Mesenchymal stem cell (in vitro differentiated cells and primary cell): ENCODE results near the gene CEP112.

ENCODE experiments used
- DNase-seq: peaks from one replicate; pipeline ENCODE4 v3.0.0-alpha.2; 2013
- H2AFZ ChIP-seq: one replicate; pipeline ENCODE4 v1.6.1; 2013; ENCODE audit warnings: low read depth, mild to moderate bottlenecking, control low read depth, inconsistent platforms, low read length, moderate library complexity
- H2AK5ac ChIP-seq: 2 replicates; pipeline ENCODE4 v1.6.1; 2013; ENCODE audit warnings: low read length, moderate library complexity, mild to moderate bottlenecking, inconsistent platforms; ENCODE audit not compliant: severe bottlenecking
- H2BK120ac ChIP-seq: one replicate; pipeline ENCODE4 v1.6.1; 2013; ENCODE audit warnings: low read depth, mild to moderate bottlenecking, inconsistent platforms, low read length, moderate library complexity
- H2BK12ac ChIP-seq, 2 experiments: one replicate each; pipeline ENCODE4 v1.6.1; 2013; ENCODE audit warnings: inconsistent platforms in 2 of 2, low read length in 2 of 2, mild to moderate bottlenecking in 2 of 2, moderate library complexity in 2 of 2, control low read depth in 1 of 2
- H2BK15ac ChIP-seq: one replicate; pipeline ENCODE4 v1.6.1; 2013; ENCODE audit warnings: mild to moderate bottlenecking, low read depth, inconsistent platforms; ENCODE audit not compliant: poor library complexity, severe bottlenecking
- H2BK5ac ChIP-seq: 2 replicates; pipeline ENCODE4 v1.6.1; 2013; ENCODE audit warnings: low read depth, mild to moderate bottlenecking, low read length, control low read depth, inconsistent platforms; ENCODE audit not compliant: poor library complexity, severe bottlenecking
- H3K14ac ChIP-seq, 2 experiments: one replicate each; pipeline ENCODE4 v1.6.1; 2013; ENCODE audit warnings: inconsistent platforms in 2 of 2, low read length in 2 of 2, control low read depth in 1 of 2, mild to moderate bottlenecking in 1 of 2, moderate library complexity in 1 of 2
- H3K18ac ChIP-seq, 2 experiments: one replicate each; pipeline ENCODE4 v1.6.1; 2013; ENCODE audit warnings: inconsistent platforms in 2 of 2, low read length in 2 of 2, control low read depth in 1 of 2, low read depth in 1 of 2, mild to moderate bottlenecking in 1 of 2
- H3K23ac ChIP-seq, 2 experiments: one replicate each; pipeline ENCODE4 v1.6.1; 2013; ENCODE audit warnings: inconsistent platforms in 2 of 2, low read length in 2 of 2, mild to moderate bottlenecking in 2 of 2, moderate library complexity in 2 of 2, control low read depth in 1 of 2
- H3K27ac ChIP-seq: 2 replicates; pipeline ENCODE4 v1.5.1; 2013; ENCODE audit warnings: mild to moderate bottlenecking, moderate library complexity, low read length, control low read depth, inconsistent platforms; ENCODE audit not compliant: poor library complexity, severe bottlenecking
- H3K27me3 ChIP-seq, 2 experiments: 2 replicates each; pipeline versions ENCODE4 v1.6.1 to v1.7.0; 2013; ENCODE audit warnings: low read length in 2 of 2, mild to moderate bottlenecking in 2 of 2, moderate library complexity in 2 of 2, control low read depth in 1 of 2, inconsistent platforms in 1 of 2; ENCODE audit not compliant: control insufficient read depth in 1 of 2, insufficient read depth in 1 of 2
- H3K36me3 ChIP-seq, 2 experiments: 2 replicates each; pipeline versions ENCODE4 v1.6.1 to v1.7.0; 2013; ENCODE audit warnings: low read length in 2 of 2, control low read depth in 1 of 2, inconsistent platforms in 1 of 2, low read depth in 1 of 2, mild to moderate bottlenecking in 1 of 2; ENCODE audit not compliant: insufficient read depth in 2 of 2, control insufficient read depth in 1 of 2
- H3K4ac ChIP-seq, 2 experiments: one replicate each; pipeline ENCODE4 v1.6.1; 2013; ENCODE audit warnings: inconsistent platforms in 2 of 2, low read length in 2 of 2, mild to moderate bottlenecking in 2 of 2, moderate library complexity in 2 of 2, control low read depth in 1 of 2, low read depth in 1 of 2
- H3K4me1 ChIP-seq: 2 replicates; pipeline ENCODE4 v1.6.1; 2013; ENCODE audit warnings: low read depth, low read length, control low read depth; ENCODE audit not compliant: control insufficient read depth, insufficient read depth
- H3K4me2 ChIP-seq: 2 replicates; pipeline ENCODE4 v1.6.1; 2013; ENCODE audit warnings: low read length, mild to moderate bottlenecking, inconsistent platforms; ENCODE audit not compliant: poor library complexity, severe bottlenecking
- H3K4me3 ChIP-seq, 2 experiments: 2 replicates each; pipeline versions ENCODE4 v1.5.1 to v1.7.0; 2013; ENCODE audit warnings: low read length in 2 of 2, mild to moderate bottlenecking in 2 of 2, control low read depth in 1 of 2, low read depth in 1 of 2; ENCODE audit not compliant: insufficient read depth in 1 of 2
- H3K79me1 ChIP-seq: replicated peaks from 2 replicates; pipeline ENCODE4 v1.6.1; 2013; ENCODE audit warnings: mild to moderate bottlenecking, control low read depth, low read length, inconsistent platforms; ENCODE audit not compliant: poor library complexity, severe bottlenecking
- H3K9ac ChIP-seq: 2 replicates; pipeline ENCODE4 v1.7.0; 2013; ENCODE audit warnings: mild to moderate bottlenecking, low read length, moderate library complexity
- H3K9me3 ChIP-seq: 2 replicates; pipeline ENCODE4 v1.7.0; 2013; ENCODE audit warnings: mild to moderate bottlenecking, low read length; ENCODE audit not compliant: control insufficient read depth
- H4K8ac ChIP-seq: one replicate; pipeline ENCODE4 v1.6.1; 2013; ENCODE audit warnings: inconsistent platforms, mild to moderate bottlenecking, low read length, moderate library complexity
- H4K91ac ChIP-seq: one replicate; pipeline ENCODE4 v1.6.1; 2013; ENCODE audit warnings: mild to moderate bottlenecking, low read length, inconsistent platforms
- WGBS: methylation state at CpG from one replicate; pipeline ENCODE4 v1.1.7; 2013; ENCODE audit warnings: mixed read lengths; 5-methylcytosine and 5-hydroxymethylcytosine counted together

Gene CEP112

DNA sequence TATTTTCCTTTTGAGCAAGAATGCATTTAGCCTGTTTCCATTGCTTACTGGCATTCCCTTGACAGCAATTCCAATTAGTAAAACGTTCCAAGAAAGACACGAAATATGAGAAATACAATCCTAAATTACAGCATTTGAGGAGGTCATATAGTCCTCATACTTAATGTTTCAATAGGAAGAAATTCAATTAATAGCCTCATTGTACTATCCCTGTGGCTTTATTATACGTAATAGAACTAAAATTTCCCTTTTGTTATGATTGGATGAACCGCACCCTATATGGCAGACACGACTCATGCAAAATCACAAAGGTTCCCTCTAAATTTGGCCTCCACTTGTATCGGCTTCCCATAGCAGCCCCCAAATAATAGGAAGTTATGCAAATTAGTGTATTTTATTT, 291.7 kb downstream of the CEP112 start:
- Histone ChIP-seq H3K27ac (no peak overlapping the region), H3K4me1 (no peaks in the 10 kb centered on the region), H3K4ac (no peak overlapping the region), H3K9ac (no peak overlapping the region), H3K4me2 (no peak overlapping the region), H4K8ac (no peak overlapping the region), H2BK15ac (no peak overlapping the region), H2AFZ (no peak overlapping the region), H3K79me1 (no peaks in the 10 kb centered on the region), H3K4me3 (no peak overlapping the region), H2BK12ac (no peak overlapping the region), H4K91ac (no peak overlapping the region), H3K23ac (no peak overlapping the region), H2AK5ac (no peak overlapping the region), H3K36me3 (no peaks in the 10 kb centered on the region), H3K18ac (no peak overlapping the region), H3K9me3 (no peaks in the 10 kb centered on the region), H2BK5ac (no peak overlapping the region), H2BK120ac (no peak overlapping the region), H3K27me3 (no peaks in the 10 kb centered on the region), H3K14ac (no peak overlapping the region)
- no peak for DNase-seq
- 100% methylated on average over 1 of the region's 6 CpGs for WGBS

DNA sequence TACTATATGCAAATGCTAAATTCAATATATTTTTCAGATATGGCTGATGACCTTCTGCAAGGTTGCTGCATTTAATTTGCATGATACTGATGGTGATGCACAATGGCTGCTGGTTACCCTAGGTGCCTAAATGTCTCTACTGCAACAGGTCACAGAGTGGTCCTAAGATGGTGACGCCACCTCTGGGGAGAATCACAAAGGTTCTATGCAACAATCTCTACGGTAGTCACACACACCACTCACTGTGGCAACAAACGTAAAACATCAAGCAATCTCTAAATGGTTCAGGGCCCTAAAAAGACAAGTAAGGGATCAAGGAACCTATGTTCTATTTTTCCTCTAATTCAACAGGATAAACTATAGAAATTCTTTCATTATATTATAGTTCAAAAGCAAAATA, 293.3 kb downstream of the CEP112 start:
- Histone ChIP-seq H3K4ac (no peak overlapping the region), H3K79me1 (no peaks in the 10 kb centered on the region)

GRCh38 chr17:65896889-65897288, 295.0 kb downstream of the CEP112 start:
- Histone ChIP-seq H3K4me2 (no peak overlapping the region), H2BK15ac (no peak overlapping the region), H3K4ac (no peak overlapping the region), H3K4me3 (no peak overlapping the region), H2BK12ac (no peak overlapping the region), H3K36me3 (no peaks in the 10 kb centered on the region), H3K27me3 (no peaks in the 10 kb centered on the region), H2BK120ac (no peak overlapping the region), H3K14ac (peak overlapping the region in 1 of 2 experiments; percentile 15), H4K8ac (no peak overlapping the region), H3K9me3 (no peaks in the 10 kb centered on the region), H2AK5ac (no peak overlapping the region), H3K9ac (no peak overlapping the region), H4K91ac (no peak overlapping the region), H3K79me1 (no peaks in the 10 kb centered on the region), H3K4me1 (no peaks in the 10 kb centered on the region), H3K23ac (no peak overlapping the region), H3K27ac (no peak overlapping the region), H2BK5ac (no peak overlapping the region), H2AFZ (no peak overlapping the region), H3K18ac (no peak overlapping the region)
- no peak for DNase-seq

More for the DNA sequence above, 293.3 kb downstream of the CEP112 start:
- no peaks in the 10 kb centered on the region for H3K27me3 ChIP-seq
- no peak overlapping the region for H3K9ac ChIP-seq
- no peak overlapping the region for H4K8ac ChIP-seq
- no peak overlapping the region for H3K27ac ChIP-seq
- 96% methylated on average over 2 of the region's 3 CpGs for WGBS
- H2BK15ac ChIP-seq = no peak overlapping the region
- no peaks in the 10 kb centered on the region for H3K36me3 ChIP-seq
- H3K23ac ChIP-seq = no peak overlapping the region
- H2BK5ac ChIP-seq = no peak overlapping the region
- H3K4me2 ChIP-seq = no peak overlapping the region
- no peak overlapping the region for H2AFZ ChIP-seq
- H3K4me1 ChIP-seq = no peaks in the 10 kb centered on the region
- no peak overlapping the region for H3K4me3 ChIP-seq
- no peak overlapping the region for H2BK120ac ChIP-seq
- H3K18ac ChIP-seq = no peak overlapping the region
- H2AK5ac ChIP-seq = no peak overlapping the region
- no peak for DNase-seq
- peak overlapping the region in 1 of 2 experiments; percentile 55 for H3K14ac ChIP-seq
- no peak overlapping the region for H2BK12ac ChIP-seq
- no peaks in the 10 kb centered on the region for H3K9me3 ChIP-seq
- H4K91ac ChIP-seq = no peak overlapping the region

GRCh38 chr17:65895969-65896368, 296.0 kb downstream of the CEP112 start:
- Histone ChIP-seq H4K8ac (no peak overlapping the region), H3K9me3 (no peaks in the 10 kb centered on the region), H2BK12ac (no peak overlapping the region), H3K27me3 (no peaks in the 10 kb centered on the region), H3K79me1 (no peaks in the 10 kb centered on the region), H2AK5ac (no peak overlapping the region), H3K14ac (no peak overlapping the region), H2BK5ac (no peak overlapping the region), H3K4me3 (no peak overlapping the region), H3K4me1 (no peaks in the 10 kb centered on the region), H3K9ac (no peak overlapping the region), H3K18ac (no peak overlapping the region), H2BK15ac (no peak overlapping the region), H3K4me2 (no peak overlapping the region), H3K27ac (no peak overlapping the region), H3K36me3 (no peaks in the 10 kb centered on the region), H3K4ac (no peak overlapping the region), H4K91ac (no peak overlapping the region), H3K23ac (no peak overlapping the region), H2BK120ac (no peak overlapping the region), H2AFZ (no peak overlapping the region)
- DNase-seq = no peak
